ENCODE measurements around the gene CLCA1. TPM values are rescaled to one million over a fixed set of nuclear protein-coding genes. Genes with fewer than 3 reads are reported as not detected.

CLCA1 gene
- total and polyA plus RNA-seq, 10 of the 15 experiments (the other 5 are each of a cell fraction or from before 2014, with no cell fraction given): 0.13 TPM; not detected in 9

DNA sequence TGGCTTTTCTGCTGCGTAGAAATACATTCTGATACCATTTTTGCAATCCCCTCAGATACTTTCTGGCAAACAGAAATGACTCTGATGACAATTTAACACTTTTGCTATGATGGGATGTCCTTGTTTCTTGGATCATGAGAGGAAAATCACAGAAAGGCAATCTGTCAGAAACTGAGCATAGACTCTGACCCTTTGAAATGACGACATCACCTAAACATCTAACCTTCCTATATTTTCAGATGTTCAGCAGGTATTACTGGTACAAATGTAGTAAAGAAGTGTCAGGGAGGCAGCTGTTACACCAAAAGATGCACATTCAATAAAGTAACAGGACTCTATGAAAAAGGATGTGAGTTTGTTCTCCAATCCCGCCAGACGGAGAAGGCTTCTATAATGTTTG, 13.2 kb downstream of the CLCA1 start (continued):
- TF ChIP-seq, protein P1, sequence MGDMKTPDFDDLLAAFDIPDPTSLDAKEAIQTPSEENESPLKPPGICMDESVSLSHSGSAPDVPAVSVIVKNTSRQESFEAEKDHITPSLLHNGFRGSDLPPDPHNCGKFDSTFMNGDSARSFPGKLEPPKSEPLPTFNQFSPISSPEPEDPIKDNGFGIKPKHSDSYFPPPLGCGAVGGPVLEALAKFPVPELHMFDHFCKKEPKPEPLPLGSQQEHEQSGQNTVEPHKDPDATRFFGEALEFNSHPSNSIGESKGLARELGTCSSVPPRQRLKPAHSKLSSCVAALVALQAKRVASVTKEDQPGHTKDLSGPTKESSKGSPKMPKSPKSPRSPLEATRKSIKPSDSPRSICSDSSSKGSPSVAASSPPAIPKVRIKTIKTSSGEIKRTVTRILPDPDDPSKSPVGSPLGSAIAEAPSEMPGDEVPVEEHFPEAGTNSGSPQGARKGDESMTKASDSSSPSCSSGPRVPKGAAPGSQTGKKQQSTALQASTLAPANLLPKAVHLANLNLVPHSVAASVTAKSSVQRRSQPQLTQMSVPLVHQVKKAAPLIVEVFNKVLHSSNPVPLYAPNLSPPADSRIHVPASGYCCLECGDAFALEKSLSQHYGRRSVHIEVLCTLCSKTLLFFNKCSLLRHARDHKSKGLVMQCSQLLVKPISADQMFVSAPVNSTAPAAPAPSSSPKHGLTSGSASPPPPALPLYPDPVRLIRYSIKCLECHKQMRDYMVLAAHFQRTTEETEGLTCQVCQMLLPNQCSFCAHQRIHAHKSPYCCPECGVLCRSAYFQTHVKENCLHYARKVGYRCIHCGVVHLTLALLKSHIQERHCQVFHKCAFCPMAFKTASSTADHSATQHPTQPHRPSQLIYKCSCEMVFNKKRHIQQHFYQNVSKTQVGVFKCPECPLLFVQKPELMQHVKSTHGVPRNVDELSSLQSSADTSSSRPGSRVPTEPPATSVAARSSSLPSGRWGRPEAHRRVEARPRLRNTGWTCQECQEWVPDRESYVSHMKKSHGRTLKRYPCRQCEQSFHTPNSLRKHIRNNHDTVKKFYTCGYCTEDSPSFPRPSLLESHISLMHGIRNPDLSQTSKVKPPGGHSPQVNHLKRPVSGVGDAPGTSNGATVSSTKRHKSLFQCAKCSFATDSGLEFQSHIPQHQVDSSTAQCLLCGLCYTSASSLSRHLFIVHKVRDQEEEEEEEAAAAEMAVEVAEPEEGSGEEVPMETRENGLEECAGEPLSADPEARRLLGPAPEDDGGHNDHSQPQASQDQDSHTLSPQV (IDR thresholded peaks at IDR 0.05): no peak
- TF ChIP-seq HCFC1 (IDR thresholded peaks at IDR 0.05; ENCODE audit: low read length) (no peak), EZH2 (IDR thresholded peaks at IDR 0.05; ENCODE audit: borderline replicate concordance, control insufficient read depth, low read depth, low read length) (no peak)

- Histone ChIP-seq H4K20me1 (ENCODE audit: control insufficient read depth, insufficient read depth) (no peaks in the 10 kb centered on the region), H3K27ac (ENCODE audit: control insufficient read depth, insufficient read depth) (no peak overlapping the region), H3K4me2 (ENCODE audit: control insufficient read depth, insufficient read depth) (no peak overlapping the region), H3K4me1 (ENCODE audit: control insufficient read depth, insufficient read depth, low read length) (no peaks in the 10 kb centered on the region), H3K4me3 (no peak overlapping the region), H3K9ac (ENCODE audit: control insufficient read depth, insufficient read depth, low read length) (no peak overlapping the region), H3K79me2 (ENCODE audit: control insufficient read depth, insufficient read depth, low read length) (no peaks in the 10 kb centered on the region), H2AFZ (ENCODE audit: control insufficient read depth, low read depth, low read length) (no peak overlapping the region), H3K36me3 (ENCODE audit: control insufficient read depth in 2 of 2, insufficient read depth in 2 of 2, low read length in 1 of 2) (no peaks in the 10 kb centered on the region), H3K9me3 (replicated peaks; ENCODE audit: control insufficient read depth, insufficient read depth, low read length) (no peaks in the 10 kb centered on the region), H3K27me3 (replicated peaks in 1 of 2; ENCODE audit: control insufficient read depth in 2 of 2, insufficient read depth in 2 of 2, low read length in 1 of 2) (peaks cover 1 to 2% of the 10 kb centered on the region in 2 experiments; a peak in 2 of 4 replicates)
- POLR2A ChIA-PET: no interaction called here
- in situ Hi-C loops (cut with MboI) (no loop called here), intact Hi-C loops (cut with micrococcal nuclease; ENCODE audit: unreplicated experiment) (no loop called here)
- 2% methylated on average over 4 of the region's 4 CpGs for WGBS (ENCODE audit: insufficient coverage, insufficient replicate concordance, low lambda C conversion rate, missing lambda C conversion rate)
- CTCF ChIA-PET: interaction anchor here (1.4 to 4.4 kb wide), 2 partner anchors 13 to 14 kb away, joined by 5 to 45 read pairs; no protein-coding TSS in a partner anchor
- ATAC-seq (no peak), FAIRE-seq (no peak), DNase-seq (ENCODE audit: low read depth, low spot score) (no peak)
- no TSS peak for BruUV-seq (replicated peaks)
- RAD21 ChIA-PET (ENCODE audit: unreplicated experiment): no interaction called here
- SMC1A ChIA-PET (ENCODE audit: uncharacterized antibody, unreplicated experiment): interaction anchor here (0.8 to 1.4 kb wide), 2 partner anchors 18 to 95 kb away, joined by 3 read pairs; no protein-coding TSS in a partner anchor
- TF ChIP-seq CREM (IDR thresholded peaks at IDR 0.05; ENCODE audit: low read depth) (no peak), ZNF24 (IDR thresholded peaks at IDR 0.05) (no peak), NFIC (IDR thresholded peaks at IDR 0.05; ENCODE audit: low read depth, low read length) (no peak), SMARCA5 (IDR thresholded peaks at IDR 0.05) (no peak), IRF4 (IDR thresholded peaks at IDR 0.05; ENCODE audit: low read depth, low read length) (no peak), BMI1 (IDR thresholded peaks at IDR 0.05; ENCODE audit: borderline replicate concordance) (no peak), SREBF1 (IDR thresholded peaks at IDR 0.05; ENCODE audit: low read length) (no peak), PRDM15 (CRISPR knock-in tag; IDR thresholded peaks at IDR 0.05) (no peak), SRF (IDR thresholded peaks at IDR 0.05; ENCODE audit: low read depth in 2 of 2, low read length in 2 of 2) (no peak), SP1 (IDR thresholded peaks at IDR 0.05; ENCODE audit: low read depth, low read length) (no peak), RBBP5 (conservative IDR thresholded peaks at IDR 0.05) (no peak), SMAD1 (IDR thresholded peaks at IDR 0.05; ENCODE audit: low read depth, partially characterized antibody) (no peak), STAT3 (IDR thresholded peaks at IDR 0.05; ENCODE audit: low read depth, low read length) (no peak), ZNF384 (IDR thresholded peaks at IDR 0.05; ENCODE audit: borderline replicate concordance, low read depth, low read length) (no peak)
Observed at GRCh38 chr1:86487131-86487810, 18.5 kb downstream of the CLCA1 start.

All from GM12878 (cell line).